GM12878 (cell line): ENCODE data around the gene SEC24D. TPM values are rescaled to one million over a fixed set of nuclear protein-coding genes. Genes with fewer than 3 reads are reported as not detected.

ENCODE experiments used
- ATAC-seq: fragments of 200-7000 bp; cut with Tn5 transposase; 3 replicates; pipeline ENCODE4 v1.9.1; 2020; ENCODE audit warnings: mild to moderate bottlenecking, moderate library complexity
- BruUV-seq: library from RNA; stranded (reverse); fragments of 400-500 nt; replicated peaks from 2 replicates; lab custom pipeline; 2021; lab: Mats Ljungman, UMichigan
- CTCF ChIA-PET: fragments of 300-600 bp; sonication (Branson Sonifier 250); formaldehyde crosslinking; extraction: SDS; loops from one replicate; lab custom pipeline; 2021; ENCODE audit warnings: inconsistent platforms; lab: Yijun Ruan, JAX
- POLR2A ChIA-PET: fragments of 350-600 bp; formaldehyde crosslinking; extraction: SDS; loops from one replicate; lab custom pipeline; 2021; ENCODE audit warnings: inconsistent platforms; lab: Charles Lee
- RAD21 ChIA-PET: fragments of 300-600 bp; sonication (Branson Sonifier 250); formaldehyde crosslinking; loops from one replicate; lab custom pipeline; 2023; ENCODE audit warnings: antibody characterized with exemption; ENCODE audit not compliant: unreplicated experiment; lab: Charles Lee
- SMC1A ChIA-PET: fragments of 300-600 bp; sonication (Branson Sonifier 250); formaldehyde crosslinking; loops from one replicate; lab custom pipeline; 2023; ENCODE audit not compliant: unreplicated experiment, uncharacterized antibody; lab: Charles Lee
- DNase-seq: peaks from one replicate; pipeline ENCODE4 v3.0.0-alpha.2; 2011; ENCODE audit warnings: low read depth, low spot score
- FAIRE-seq: peaks from 3 replicates; lab custom pipeline; 2011; peaks lifted over from hg19 to GRCh38; lab: Jason Lieb, UNC
- H2AFZ ChIP-seq: 2 replicates; pipeline ENCODE4 v1.6.0; 2011; ENCODE audit warnings: low read depth, low read length, control low read depth; ENCODE audit not compliant: control insufficient read depth
- H3K27ac ChIP-seq: 2 replicates; pipeline ENCODE4 v1.5.1; 2011; ENCODE audit warnings: control low read depth; ENCODE audit not compliant: control insufficient read depth, insufficient read depth
- H3K27me3 ChIP-seq, 2 experiments: replicated peaks in 1 of 2; 2 replicates each; pipeline versions ENCODE4 v1.6.0 to v1.6.1; 2011; ENCODE audit warnings: low read length in 1 of 2; ENCODE audit not compliant: control insufficient read depth in 2 of 2, insufficient read depth in 2 of 2
- H3K36me3 ChIP-seq, 2 experiments: 2 replicates each; pipeline ENCODE4 v1.5.1; 2011; ENCODE audit warnings: low read length in 1 of 2; ENCODE audit not compliant: control insufficient read depth in 2 of 2, insufficient read depth in 2 of 2
- H3K4me1 ChIP-seq: 2 replicates; pipeline ENCODE4 v1.6.1; 2011; ENCODE audit warnings: mild to moderate bottlenecking, low read length, moderate library complexity, mixed read lengths; ENCODE audit not compliant: control insufficient read depth, insufficient read depth
- H3K4me2 ChIP-seq: 2 replicates; pipeline ENCODE4 v1.6.0; 2011; ENCODE audit warnings: control low read depth; ENCODE audit not compliant: control insufficient read depth, insufficient read depth
- H3K4me3 ChIP-seq: fragments of 200-600 bp; sonication (generic); 2 replicates; pipeline ENCODE4 v1.5.1; 2016
- H3K79me2 ChIP-seq: 2 replicates; pipeline ENCODE4 v1.6.0; 2011; ENCODE audit warnings: low read length; ENCODE audit not compliant: control insufficient read depth, insufficient read depth
- H3K9ac ChIP-seq: 2 replicates; pipeline ENCODE4 v1.8.0; 2011; ENCODE audit warnings: low read length, control low read depth, mixed read lengths; ENCODE audit not compliant: control insufficient read depth, insufficient read depth
- H3K9me3 ChIP-seq: replicated peaks from 3 replicates; pipeline ENCODE4 v1.5.1; 2011; ENCODE audit warnings: mild to moderate bottlenecking, low read length; ENCODE audit not compliant: control insufficient read depth, insufficient read depth
- H4K20me1 ChIP-seq: 2 replicates; pipeline ENCODE4 v1.6.0; 2011; ENCODE audit not compliant: control insufficient read depth, insufficient read depth
- MYC ChIP-seq: IDR thresholded peaks from 2 replicates; pipeline ENCODE4 v1.6.1; 2011; ENCODE audit warnings: mild to moderate bottlenecking, low read length, moderate library complexity, inconsistent platforms; ENCODE audit not compliant: insufficient read depth, insufficient replicate concordance, insufficient read length, severe bottlenecking
- WGBS: methylation state at CpG from one replicate; pipeline ENCODE4 v1.1.6; 2016; ENCODE audit warnings: low lambda C conversion rate; ENCODE audit not compliant: insufficient replicate concordance, insufficient coverage; ENCODE audit errors: missing lambda C conversion rate; 5-methylcytosine and 5-hydroxymethylcytosine counted together
- in situ Hi-C: fragments of 300-500 bp; cut with MboI; formaldehyde crosslinking; loops from 9 replicates; pipeline ENCODE4 v1.14.3; 2018; ENCODE audit warnings: mixed read lengths
- intact Hi-C: fragments of 100-400 bp; cut with micrococcal nuclease; formaldehyde crosslinking; loops from one replicate; pipeline ENCODE4 v1.14.2; 2022; ENCODE audit not compliant: unreplicated experiment
- polyA plus RNA-seq, 11 experiments: library from polyadenylated mRNA; depleted of rRNA in 4 of 11; unstranded in 6 of 11; stranded (reverse) in 5 of 11; fragments of >200 nt; fragmentation: Nextera tagmentation in 4 of 11; fragmentation: Illumina TruSeq in 1 of 11; extraction: Ambion mirVana in 4 of 11; extraction: Trizol in 1 of 11; gene quantifications; 1 replicate in 1 of 11; 2 replicates in 10 of 11; pipeline versions ENCODE4 v1.2.1 to v1.2.3, GENCODE V29; 2011 to 2016; ENCODE audit warnings: inconsistent platforms in 2 of 11, missing spikeins in 2 of 11, low read depth in 1 of 11
- total RNA-seq, 4 experiments: library from RNA; depleted of rRNA in 3 of 4; stranded (reverse); fragments of >200 nt in 3 of 4; fragmentation: Illumina TruSeq in 1 of 4; extraction: Trizol in 1 of 4; gene quantifications; 2 replicates each; pipeline versions ENCODE4 v1.2.1 to v1.2.3, GENCODE V29; 2013 to 2021
- TF ChIP-seq, protein P1 (sequence below): IDR thresholded peaks from 2 replicates; pipeline ENCODE4 v1.6.1; 2012; ENCODE audit warnings: mild to moderate bottlenecking, low read depth, low read length
- TF ChIP-seq, protein P2 (sequence below): fragments of 450-650 bp; IDR thresholded peaks from 2 replicates; pipeline ENCODE4 v1.6.1; 2017; ENCODE audit warnings: mild to moderate bottlenecking, moderate library complexity

The SEC24D gene
- total and polyA plus RNA-seq, 10 of the 15 experiments (the other 5 are each of a cell fraction or from before 2014, with no cell fraction given): 12.8 to 61.9 (median 25.6) TPM

DNA sequence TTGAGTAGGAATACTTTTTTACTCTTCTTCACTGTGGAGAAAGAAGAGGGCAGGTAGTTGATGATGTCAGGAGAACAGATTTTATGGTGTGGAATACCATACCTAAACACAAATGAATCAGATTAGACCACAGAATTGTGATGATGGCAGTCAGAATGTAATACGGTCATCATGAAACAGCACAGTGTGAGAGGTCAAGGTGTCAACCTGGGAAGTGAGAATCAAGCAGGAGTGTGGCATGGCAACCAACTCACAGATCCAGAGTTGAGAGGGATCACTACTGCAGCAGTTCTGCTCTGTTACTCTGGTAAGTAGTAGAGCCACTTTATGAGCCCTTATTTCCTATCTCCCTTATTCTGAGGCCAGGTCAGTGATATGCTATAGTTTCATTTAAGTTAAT lies 123.1 kb downstream of the SEC24D start:
- CTCF ChIA-PET: no interaction called here
- no peaks in the 10 kb centered on the region for H4K20me1 ChIP-seq
- no peak overlapping the region for H3K9ac ChIP-seq
- H3K4me1 ChIP-seq: no peaks in the 10 kb centered on the region
- in situ Hi-C loops: no loop called here
- RAD21 ChIA-PET: no interaction called here
- FAIRE-seq: no peak
- H2AFZ ChIP-seq: no peak overlapping the region
- no peak overlapping the region for H3K4me3 ChIP-seq
- H3K27me3 ChIP-seq: no peaks in the 10 kb centered on the region
- TF ChIP-seq, protein P1, sequence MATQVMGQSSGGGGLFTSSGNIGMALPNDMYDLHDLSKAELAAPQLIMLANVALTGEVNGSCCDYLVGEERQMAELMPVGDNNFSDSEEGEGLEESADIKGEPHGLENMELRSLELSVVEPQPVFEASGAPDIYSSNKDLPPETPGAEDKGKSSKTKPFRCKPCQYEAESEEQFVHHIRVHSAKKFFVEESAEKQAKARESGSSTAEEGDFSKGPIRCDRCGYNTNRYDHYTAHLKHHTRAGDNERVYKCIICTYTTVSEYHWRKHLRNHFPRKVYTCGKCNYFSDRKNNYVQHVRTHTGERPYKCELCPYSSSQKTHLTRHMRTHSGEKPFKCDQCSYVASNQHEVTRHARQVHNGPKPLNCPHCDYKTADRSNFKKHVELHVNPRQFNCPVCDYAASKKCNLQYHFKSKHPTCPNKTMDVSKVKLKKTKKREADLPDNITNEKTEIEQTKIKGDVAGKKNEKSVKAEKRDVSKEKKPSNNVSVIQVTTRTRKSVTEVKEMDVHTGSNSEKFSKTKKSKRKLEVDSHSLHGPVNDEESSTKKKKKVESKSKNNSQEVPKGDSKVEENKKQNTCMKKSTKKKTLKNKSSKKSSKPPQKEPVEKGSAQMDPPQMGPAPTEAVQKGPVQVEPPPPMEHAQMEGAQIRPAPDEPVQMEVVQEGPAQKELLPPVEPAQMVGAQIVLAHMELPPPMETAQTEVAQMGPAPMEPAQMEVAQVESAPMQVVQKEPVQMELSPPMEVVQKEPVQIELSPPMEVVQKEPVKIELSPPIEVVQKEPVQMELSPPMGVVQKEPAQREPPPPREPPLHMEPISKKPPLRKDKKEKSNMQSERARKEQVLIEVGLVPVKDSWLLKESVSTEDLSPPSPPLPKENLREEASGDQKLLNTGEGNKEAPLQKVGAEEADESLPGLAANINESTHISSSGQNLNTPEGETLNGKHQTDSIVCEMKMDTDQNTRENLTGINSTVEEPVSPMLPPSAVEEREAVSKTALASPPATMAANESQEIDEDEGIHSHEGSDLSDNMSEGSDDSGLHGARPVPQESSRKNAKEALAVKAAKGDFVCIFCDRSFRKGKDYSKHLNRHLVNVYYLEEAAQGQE: no peak
- TF ChIP-seq, protein P2, sequence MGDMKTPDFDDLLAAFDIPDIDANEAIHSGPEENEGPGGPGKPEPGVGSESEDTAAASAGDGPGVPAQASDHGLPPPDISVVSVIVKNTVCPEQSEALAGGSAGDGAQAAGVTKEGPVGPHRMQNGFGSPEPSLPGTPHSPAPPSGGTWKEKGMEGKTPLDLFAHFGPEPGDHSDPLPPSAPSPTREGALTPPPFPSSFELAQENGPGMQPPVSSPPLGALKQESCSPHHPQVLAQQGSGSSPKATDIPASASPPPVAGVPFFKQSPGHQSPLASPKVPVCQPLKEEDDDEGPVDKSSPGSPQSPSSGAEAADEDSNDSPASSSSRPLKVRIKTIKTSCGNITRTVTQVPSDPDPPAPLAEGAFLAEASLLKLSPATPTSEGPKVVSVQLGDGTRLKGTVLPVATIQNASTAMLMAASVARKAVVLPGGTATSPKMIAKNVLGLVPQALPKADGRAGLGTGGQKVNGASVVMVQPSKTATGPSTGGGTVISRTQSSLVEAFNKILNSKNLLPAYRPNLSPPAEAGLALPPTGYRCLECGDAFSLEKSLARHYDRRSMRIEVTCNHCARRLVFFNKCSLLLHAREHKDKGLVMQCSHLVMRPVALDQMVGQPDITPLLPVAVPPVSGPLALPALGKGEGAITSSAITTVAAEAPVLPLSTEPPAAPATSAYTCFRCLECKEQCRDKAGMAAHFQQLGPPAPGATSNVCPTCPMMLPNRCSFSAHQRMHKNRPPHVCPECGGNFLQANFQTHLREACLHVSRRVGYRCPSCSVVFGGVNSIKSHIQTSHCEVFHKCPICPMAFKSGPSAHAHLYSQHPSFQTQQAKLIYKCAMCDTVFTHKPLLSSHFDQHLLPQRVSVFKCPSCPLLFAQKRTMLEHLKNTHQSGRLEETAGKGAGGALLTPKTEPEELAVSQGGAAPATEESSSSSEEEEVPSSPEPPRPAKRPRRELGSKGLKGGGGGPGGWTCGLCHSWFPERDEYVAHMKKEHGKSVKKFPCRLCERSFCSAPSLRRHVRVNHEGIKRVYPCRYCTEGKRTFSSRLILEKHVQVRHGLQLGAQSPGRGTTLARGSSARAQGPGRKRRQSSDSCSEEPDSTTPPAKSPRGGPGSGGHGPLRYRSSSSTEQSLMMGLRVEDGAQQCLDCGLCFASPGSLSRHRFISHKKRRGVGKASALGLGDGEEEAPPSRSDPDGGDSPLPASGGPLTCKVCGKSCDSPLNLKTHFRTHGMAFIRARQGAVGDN: no peak
- TF ChIP-seq MYC: no peak
- peak; percentile 68 for ATAC-seq
- SMC1A ChIA-PET: no interaction called here
- no peaks in the 10 kb centered on the region for H3K9me3 ChIP-seq
- intact Hi-C loops: no loop called here
- H3K4me2 ChIP-seq: no peak overlapping the region
- peaks cover 0 to 3% of the 10 kb centered on the region in 2 experiments; a peak in 2 of 4 replicates for H3K36me3 ChIP-seq
- no peaks in the 10 kb centered on the region for H3K79me2 ChIP-seq
- H3K27ac ChIP-seq: no peak overlapping the region
- POLR2A ChIA-PET: interaction anchor here (0.6 kb wide), 1 partner anchor 25 kb away, joined by 4 read pairs; no protein-coding TSS in a partner anchor
- DNase-seq: no peak
- WGBS: 9% methylated on average over 1 of the region's 1 CpG
- no TSS peak for BruUV-seq
